Activated T-cell treated with anti-CD3 and anti-CD28 coated beads for 4 hours (primary cell): ENCODE results near the gene MCF2L.

ENCODE experiments used
- DNase-seq: peaks from one replicate; pipeline ENCODE4 v3.0.0-alpha.2; 2020

The MCF2L gene

DNA sequence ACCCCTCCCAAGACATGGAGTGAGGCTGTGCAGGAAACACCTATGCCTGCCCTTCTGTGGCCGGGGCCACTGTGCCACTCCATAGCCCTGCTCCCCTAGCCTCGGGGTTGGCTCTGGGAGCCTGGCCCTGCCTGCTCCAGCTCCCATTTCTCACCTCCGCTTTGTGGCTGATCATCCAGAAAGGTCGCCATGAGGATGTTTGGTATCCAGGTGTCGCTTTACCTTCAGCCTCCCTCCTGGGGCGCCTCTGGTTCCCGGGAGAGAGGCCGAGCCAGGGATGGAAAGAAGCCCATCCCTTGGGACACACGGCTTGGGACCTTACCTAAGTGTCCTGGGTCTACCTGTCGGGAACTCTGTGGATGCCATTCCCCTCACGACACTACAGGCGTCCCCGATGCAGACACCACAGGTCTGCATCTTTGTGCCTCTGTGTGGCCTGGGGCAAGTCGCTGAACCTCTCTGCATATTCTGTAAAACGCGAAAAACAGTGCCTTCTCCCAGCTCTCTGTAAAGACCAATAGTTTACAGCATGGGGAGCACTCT is 3.4 kb upstream of the MCF2L start:
- DNase-seq: no peak

DNA sequence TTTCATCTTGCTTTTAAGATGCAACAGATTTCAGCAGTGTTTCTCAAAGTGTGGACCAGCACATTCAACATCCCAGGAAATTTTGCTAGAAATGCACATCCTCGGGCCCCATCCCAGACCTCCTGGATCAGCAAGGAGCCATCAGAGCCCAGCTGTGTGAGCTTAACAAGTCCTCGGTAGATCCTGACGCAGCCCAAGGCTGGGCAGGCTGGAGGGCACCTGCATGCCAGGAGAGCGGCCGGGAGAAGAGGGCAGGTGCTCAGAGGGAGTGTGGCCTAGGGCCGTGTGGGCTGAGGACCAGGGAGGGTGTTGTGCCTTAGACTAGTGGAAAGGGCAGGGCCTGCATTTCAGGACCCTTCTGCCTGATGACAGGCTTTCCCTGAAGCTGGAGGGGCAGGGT is 2.2 kb upstream of the MCF2L start:
- no peak for DNase-seq

DNA sequence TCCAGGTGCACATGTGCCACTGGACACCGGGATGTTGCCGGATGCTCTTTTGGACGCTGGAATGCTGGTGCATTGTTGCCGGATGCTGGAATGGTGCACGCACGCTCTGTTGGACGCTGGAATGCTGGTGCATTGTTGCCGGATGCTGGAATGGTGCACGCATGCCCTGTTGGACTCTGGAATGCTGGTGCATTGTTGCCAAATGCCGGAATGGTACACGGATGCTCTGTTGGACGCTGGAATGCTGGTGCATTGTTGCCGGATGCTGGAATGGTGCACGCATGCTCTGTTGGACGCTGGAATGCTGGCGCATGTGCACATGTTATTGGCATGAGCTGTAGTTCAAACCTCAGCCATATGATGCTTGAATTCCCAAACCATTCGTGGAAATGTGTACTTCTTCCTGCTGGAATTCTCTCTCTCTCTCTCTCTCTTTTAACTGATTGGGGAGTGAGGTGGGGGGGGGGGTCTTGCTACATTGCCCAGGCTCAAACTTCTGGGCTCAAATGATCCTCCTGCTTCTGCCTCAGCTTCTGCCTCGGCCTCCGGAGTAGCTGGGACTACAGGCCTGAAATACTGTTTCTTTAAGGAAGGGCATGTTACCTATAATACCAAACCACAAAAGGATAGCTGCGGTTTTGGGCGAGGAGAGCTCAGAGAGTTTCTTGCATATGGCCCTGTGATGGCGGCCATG is 1.2 kb upstream of the MCF2L start:
- no peak for DNase-seq

DNA sequence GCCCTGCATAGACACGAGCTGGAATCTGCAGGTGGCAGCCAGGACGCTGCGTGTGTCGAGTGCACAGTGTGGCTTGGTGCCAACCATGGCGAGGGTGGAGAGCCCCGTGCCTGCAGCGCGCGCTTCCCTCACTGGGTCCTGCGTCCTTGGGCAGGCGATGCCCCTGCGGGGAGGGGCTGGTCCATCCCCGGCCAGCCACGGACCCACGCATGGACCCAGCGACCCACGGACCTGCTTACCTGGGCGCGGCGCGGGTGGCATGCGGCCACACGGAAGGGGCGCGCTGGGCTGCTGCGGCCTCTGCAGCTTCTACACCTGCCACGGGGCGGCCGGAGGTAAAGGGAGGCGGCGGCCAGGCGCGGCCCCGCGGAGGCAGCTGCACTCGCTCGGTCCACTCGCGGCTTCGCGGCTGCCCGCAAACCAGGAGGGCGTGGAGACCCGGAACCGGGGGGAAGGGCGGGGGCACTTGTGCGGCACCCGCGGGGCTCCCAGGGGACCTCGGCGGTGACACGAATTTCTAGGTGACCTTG is 569 bp upstream of the MCF2L start:
- peak; percentile 10 for DNase-seq

DNA sequence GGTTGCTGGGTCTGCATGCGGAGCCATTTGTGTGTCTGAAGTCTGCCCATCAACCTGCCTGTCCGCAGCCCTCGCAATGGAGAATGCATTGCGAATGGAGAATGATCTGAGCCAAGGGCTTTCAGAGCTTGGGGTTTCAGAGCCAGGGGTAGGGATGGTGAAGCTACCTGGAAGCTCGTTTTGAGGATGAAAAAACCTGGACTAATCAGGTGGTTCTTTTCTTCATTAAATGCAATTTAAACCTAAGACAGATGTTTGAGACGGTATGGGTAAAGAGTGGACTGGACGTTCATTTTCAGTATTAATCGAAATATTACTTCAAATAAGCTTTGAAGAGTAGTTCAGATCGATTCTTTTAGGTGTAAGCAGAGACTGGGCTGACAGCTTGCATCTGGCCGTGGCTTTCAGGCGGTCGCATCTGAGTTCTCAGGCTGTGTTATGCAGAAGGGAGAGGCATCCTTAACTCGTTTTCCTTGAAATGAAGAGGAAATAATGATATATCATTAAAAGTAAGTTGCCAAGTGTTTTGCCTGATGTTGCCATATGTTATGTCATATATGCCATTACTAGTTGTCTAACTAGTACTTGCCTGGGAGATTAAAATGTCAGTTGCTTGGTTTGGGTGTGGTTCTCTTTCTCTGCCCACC is 801 bp downstream of the MCF2L start:
- no peak for DNase-seq

DNA sequence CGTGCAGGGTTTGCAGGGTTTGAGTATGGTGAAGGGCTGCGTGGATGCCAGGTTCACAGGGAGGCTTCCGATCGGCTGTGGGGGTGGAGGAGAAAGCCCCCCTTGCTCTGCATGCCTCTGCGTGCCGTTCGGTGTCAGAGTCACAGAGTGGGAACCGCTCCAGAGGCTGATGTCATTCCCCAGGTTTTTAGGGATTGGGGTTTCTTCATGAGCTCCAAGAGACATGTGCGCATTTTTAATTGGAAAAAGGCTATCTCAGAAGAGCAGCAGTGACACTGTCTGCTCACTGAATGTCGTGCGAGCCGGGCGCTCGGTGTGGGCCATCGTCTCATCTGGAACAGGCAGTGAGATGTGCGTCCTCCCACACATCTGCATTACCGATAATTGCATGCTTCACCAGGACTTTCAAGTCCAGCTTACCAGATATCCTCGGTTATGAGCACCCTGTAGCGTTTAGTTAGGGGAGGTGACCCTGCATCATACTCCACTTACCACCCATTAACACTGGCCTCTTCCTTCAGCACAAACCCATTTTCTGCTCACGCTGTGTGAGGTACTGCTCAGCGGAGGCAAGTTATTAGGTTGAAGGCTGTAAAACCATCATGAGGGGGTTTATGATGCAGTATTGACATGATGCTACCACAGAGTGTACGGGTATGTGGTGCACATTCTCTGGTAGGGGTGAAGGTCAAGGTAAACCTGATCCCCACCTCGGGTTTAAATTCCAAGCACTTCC is 1.7 kb downstream of the MCF2L start:
- no peak for DNase-seq

DNA sequence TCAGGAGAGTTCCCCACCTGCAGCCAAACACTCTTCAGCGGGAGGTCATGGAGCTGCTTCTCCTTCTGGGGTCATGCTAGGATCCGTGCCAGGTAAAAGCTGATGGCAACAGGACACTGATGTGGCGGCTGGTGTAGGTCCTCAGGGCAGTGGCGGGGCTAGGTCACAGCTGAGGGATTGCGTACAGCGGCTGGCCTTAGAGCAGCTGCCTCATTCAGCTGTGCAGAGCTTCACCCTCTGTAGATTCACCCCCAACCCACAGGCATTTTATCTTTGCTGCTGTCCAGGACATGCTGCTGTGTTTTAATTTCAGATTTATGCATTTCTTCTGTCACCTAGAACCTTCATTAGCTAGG is 2.3 kb downstream of the MCF2L start:
- DNase-seq: no peak

DNA sequence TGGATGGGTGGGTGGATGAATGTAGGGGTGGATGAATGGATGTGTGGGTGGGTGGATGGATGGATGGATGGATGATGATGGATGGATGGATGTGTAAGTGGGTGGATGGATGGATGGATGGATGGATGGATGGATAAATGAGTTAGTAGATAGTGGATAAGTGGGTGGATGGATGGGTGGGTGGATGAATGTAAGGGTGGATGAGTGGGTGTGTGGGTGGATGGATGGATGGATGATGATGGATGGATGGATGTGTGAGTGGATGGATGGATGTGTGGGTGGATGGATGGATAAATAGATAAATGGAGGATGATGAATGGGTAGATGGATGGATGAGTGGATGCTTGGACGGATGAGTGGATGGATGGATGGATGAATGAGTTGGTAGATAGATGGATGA is 3.2 kb downstream of the MCF2L start:
- DNase-seq: no peak

DNA sequence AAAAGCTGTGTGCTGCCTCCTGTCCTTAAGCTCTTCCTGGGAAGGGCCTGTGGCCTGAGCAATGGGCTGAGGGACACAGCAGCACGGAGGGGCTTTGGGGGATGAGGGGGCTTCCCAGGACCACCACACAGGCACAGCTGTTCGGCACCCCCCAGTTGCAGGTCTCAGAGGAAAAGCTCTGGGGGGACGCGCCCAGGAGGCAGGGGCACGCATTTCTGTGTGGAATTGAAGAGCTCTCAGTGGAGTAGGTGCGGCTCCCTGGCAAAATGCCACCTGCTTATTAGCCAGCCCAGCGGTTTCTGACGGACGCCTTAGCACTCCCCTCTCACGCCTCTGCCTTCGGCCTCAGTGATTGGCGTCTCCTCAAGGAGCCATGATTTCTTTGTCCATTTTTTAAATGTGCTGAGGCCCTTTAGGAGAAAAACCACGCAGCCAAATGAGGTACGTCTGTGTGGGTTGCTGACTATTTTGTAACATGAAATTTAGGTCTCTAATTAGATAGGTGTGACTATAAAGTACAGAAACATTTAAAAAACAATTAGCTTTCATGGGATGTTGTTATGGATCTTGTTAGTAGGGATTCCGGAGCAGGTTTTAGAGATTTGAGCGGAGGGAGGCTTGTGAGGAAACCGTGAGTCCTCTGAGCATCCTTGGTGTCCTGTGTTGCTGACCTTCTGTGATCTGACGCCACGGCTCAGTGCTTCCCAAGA is 4.0 kb downstream of the MCF2L start:
- no peak for DNase-seq

DNA sequence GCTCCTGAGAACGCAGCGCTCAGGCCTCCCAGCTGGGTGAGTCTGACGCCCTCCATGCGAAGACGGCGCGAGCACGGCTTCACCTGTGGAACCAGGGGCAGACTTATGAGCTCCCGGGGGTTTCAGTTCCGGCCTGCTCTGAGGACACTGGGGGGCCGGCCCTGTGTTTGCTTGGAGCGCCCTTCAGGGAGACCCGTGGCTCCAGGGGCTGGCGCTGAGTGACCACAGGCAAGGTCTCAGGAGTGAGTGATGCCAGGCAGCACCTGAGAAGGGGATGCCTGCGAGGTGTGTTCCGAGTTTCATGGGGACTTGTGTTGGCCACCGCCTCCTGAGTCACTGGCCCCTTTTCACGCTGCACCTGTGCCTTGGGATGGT is 4.5 kb downstream of the MCF2L start:
- DNase-seq: no peak

DNA sequence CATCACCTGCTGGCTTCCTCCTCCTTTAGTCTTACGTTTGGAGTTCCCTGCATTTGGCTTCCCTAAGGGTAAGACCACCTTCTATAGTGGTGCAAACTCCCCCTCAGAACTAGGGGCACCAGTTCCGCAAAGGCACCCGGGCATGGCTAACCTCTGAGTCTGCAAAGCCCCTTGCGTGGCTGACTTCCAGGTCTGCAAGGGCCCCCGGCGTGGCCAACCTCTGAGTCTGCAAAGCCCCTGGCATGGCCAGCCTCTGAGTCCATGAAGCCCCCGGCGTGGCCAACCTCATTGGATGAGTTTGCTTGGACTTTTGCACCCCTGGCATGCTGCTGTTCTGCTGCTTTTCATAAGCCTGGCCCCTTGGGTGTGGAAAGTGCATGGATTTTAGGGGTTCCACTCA is 5.1 kb downstream of the MCF2L start:
- no peak for DNase-seq

DNA sequence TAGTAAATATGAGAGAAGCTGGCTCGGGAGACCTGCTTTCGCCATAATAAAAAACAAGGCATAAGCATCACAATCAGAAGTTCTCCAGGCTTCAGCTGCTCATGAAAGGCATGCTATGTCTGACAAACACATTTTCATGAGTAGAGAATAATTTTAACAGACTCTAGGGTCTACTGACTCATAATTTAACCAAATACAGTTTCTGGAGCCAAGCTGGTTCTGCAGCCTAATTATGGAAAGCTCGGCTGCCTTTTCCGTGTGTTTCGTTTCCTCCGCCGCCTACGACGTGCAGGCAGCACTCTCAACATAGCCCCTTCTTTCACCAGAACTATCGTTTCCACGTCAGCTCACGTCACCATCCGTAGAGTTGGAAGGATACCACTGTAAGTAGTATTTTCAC is 5.7 kb downstream of the MCF2L start:
- DNase-seq: no peak

DNA sequence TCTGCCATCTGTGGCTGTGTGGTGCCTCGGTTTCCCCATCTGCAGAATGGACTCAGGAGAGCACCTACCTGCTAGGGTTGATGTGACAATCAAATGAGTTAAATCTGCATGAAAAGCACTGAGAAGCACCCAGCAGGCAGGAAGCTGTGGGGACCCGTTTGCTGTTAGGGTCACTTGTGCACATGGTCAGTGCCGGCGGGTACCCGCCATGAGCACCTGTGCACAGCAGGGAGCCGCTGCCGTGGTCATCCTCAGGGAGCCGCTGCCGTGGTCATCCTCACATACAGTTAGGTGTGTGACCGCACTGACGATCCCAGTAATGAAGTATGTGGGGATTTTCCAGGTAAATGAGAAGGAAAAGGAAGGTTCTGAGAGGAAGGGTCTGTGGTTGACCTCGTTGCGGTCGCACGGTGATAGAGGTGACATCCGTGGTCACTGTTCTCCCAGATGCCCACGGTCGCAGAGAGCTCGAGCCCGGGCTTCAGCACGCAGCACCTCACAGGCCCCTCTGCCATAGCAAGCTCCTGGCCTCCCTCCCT is 6.5 kb downstream of the MCF2L start:
- DNase-seq: no peak

DNA sequence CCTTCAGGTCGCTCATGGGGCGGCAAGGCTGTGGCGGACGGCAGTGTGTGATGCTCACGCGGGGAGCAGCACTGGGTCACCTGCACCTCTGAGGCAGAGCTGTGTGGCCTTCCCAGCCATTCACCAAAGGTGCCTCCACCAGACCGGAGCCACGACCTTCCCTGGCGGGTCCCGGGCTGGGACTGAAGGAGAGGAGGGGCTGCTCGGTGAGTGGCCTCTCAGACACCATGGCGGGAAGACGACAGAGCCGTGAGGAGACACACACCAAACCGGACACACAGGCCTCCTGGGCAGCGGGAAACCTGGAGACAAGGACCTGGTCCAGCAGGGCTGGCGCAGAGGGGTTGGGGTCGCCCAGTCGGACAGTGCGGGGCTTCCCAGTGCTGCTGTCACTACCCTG is 7.5 kb downstream of the MCF2L start:
- no peak for DNase-seq

DNA sequence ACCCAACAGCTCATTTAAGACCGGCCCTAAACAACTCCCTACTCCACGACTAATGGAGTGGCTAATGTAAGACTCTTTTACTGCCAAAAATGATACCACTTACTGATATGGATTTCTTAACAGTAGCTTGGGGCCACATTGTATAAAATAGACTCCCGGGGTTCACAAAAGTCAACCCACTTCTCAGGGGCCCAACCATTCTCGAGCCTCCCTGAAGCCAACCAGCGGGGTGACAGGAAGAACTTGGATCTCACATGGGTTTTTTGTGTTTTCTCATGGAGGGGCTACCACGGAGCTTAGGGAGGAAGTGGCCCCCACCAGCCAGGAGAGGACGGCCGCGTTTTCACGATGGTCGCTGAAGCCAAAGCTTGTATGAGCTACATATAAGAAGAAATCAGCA is 8.1 kb downstream of the MCF2L start:
- DNase-seq: no peak

DNA sequence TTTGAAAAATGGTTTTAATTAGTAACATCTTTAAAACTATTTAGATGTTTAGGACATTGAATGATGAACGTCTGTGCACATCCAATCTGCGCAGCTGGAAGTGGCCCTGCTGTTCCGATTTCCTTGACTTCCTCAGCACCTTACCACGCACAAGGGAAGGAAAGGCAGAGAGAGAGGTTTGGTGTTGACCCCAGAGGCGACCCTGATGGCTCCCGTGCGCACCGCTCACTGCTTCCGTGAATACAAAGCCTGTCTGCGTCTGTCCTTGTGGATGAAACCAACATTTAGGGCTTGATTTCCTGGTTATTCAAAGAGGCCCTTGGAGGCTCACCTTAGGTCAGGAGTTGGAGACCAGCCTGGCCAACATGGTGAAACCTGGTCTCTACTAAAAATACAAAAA is 8.5 kb downstream of the MCF2L start:
- DNase-seq: no peak

DNA sequence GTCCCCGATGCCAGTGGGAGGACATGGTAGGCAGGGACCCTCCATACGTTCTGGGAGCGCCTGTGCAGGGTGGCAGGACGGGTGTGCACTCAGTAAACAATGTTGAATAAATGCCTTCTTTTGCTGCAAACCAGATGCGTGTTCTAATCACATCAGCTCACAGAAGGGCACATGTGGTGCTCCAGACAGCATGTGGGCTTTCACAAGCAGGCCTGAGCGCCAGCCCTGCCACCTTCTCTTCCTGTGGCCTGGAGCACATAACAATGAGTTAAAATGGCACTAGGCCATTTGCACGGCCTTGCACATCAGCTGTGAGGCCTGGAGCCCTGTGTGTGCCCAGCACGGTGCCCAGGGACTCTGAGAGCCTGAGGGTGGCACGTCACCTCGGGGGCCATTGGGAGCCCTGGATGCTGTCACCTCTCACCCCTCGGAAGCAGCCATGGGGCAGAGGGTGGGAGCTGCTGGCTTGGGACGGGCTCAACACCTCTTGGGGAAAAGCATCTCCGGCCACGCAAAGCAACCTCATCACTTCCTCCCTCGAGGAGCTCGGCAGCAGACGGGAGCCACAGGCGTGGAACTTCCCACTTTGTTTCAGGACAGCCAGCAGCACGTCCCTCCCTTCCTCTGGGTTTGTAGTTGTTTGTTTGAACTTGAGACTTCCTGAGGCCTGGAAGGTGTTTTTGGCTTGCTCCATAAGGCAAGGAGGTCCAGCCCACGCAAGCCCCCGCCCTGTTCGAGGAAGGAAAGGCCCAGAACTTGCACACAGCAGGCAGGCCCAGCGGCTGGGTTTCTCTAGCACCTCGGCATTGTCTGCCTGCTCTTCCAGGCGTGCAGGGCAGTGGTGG is 9.8 kb downstream of the MCF2L start:
- no peak for DNase-seq

DNA sequence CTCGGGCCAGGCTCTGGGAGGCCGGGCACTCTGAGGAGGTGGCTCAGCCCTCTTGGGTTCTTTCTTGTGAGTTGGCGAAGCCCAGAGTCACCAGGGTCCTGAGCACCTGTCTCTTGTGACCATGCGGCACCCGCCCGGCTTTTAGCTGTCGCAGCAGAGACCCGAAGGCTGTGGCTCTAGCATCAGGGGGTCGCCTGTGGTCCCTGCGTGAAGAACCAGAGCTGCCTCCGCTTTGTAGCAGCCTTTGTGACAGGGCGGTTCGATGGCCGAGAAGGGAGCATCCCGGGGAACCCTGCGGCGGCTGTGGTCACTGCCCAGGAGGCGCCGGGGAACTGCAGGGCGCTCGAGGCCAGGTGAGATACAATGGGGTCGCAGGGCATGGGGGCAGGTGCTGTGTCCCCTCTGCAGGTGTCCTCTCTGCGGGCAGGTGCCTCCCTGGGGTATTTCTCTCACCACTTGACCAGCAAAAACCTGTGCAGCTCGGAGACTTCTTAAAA is 10.4 kb downstream of the MCF2L start:
- no peak for DNase-seq

DNA sequence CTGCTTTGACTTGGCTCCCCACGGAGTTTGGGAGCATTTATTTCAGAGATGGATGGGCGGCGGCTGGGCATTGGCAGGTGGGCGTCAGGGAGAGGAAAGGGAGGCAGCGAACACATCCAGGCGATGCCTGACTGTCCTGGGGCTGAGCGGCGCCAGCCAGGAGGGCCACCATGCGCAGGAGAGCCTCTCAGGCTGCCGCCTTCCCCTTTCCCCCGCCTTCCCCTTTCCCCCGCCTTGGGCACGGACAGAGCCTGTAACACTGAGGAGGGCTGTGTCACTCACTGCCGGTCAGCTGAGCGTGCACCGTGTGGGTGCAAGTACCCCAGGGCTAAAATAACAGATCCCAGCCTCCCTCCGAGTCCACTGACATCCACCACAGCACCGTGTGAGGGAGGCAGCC is 11.4 kb downstream of the MCF2L start:
- no peak for DNase-seq

DNA sequence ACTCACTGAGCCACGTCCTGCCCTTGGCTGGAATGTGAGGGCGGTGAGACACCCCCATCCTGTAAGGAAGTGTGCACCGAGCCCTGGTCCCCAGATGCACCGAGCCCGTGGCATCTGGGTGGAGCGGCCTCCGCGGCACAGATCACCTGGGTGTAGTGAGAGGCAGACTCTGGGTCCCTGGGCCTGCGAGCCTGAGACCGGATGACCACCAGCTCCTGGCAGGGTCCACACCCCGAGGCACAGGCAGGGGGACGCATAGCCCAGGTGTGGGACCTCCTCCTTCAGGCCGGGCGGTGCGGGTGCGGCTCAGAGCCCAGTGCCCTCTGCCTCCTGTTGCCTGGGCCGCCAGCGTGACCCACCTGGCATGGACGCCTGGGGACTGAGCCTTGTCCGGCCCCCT is 12.4 kb downstream of the MCF2L start:
- no peak for DNase-seq

DNA sequence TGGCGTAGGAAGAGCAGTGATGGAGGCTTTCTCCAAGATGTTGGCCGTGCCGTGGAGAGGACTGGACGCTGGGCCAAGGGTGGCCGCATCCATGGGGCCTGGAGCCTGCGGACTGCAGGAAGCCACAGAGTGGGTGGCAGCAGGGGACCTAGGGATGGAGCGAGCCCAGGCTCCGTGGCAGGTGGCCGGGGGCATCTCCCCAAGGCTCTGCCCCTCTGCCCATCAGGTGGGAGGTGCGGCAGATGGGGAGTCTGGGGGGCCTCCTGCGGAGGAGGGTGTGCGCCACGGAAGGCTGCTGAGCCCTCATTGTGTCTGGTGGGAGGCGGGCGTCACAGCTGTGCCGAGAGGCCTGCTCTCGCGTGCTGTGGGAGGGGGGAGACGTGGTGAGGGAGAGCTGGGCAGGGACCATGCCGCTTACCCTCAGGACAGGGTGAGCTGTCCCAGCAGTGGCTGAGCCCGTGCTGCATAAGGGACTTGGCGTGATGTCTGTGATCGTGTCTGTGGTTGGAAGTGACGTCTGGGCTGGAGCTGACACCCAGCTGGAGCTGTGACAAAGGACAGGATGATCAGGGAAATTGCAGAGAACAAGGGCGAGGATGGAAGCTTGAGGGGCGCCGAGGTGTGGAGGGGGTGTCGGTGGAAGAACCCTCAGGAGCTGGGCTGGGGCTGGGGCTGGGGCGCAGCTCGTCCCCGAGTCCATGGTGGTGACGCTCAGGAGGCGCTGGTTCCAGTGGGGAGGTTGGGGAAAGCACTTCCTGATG is 13.4 kb downstream of the MCF2L start:
- no peak for DNase-seq
